Nephron progenitor cell (in vitro differentiated cells): ENCODE measurements around the gene RNF214.
"Not testable (repeated sequence)": the region's sequence is repeated elsewhere in the genome, so short reads cannot be mapped to it uniquely, and the experiment has no call there.

Experiments used
- DNase-seq: peaks from one replicate; pipeline ENCODE4 v3.0.0; 2021
- H3K27ac Mint-ChIP-seq: 2 replicates; pipeline ENCODE4 v1.8.0; 2021; ENCODE audit warnings: mild to moderate bottlenecking, moderate library complexity, mixed read lengths
- H3K27me3 Mint-ChIP-seq: 2 replicates; pipeline ENCODE4 v1.8.0; 2021; ENCODE audit warnings: mild to moderate bottlenecking, low read depth, mixed read lengths; ENCODE audit not compliant: poor library complexity
- H3K36me3 Mint-ChIP-seq: 2 replicates; pipeline ENCODE4 v1.8.0; 2021; ENCODE audit warnings: low read depth, mixed read lengths
- H3K4me1 Mint-ChIP-seq: 2 replicates; pipeline ENCODE4 v1.8.0; 2021; ENCODE audit warnings: mixed read lengths
- H3K4me3 Mint-ChIP-seq: 2 replicates; pipeline ENCODE4 v1.8.0; 2021; ENCODE audit warnings: mild to moderate bottlenecking, moderate library complexity, mixed read lengths
- H3K9me3 Mint-ChIP-seq: 2 replicates; pipeline ENCODE4 v1.8.0; 2021; ENCODE audit warnings: mild to moderate bottlenecking, moderate library complexity, mixed read lengths
- TF ChIP-seq, protein P1 (sequence below): fragments of 200-600 bp; sonication (generic); IDR thresholded peaks from 2 replicates; pipeline ENCODE4 v1.5.0; 2021; ENCODE audit warnings: antibody characterized with exemption

The RNF214 gene

DNA sequence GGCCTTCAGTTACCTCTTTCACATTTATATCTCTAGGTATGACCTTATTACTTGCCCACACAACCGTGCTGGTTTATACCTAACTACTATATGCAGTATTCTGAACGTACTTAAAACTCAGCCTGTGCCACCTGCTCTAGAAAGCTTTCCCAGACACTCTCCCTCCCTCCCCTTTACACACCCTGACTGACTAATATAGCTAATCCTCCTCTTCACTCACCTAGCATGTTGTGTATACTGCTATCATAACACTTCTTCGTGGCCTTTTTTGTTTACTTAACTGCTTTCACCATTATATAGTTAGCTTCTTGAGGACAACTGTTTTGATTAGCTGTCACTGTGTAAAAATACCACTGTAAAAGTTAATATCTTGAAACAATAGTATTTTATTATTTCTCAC lies 23.5 kb downstream of the RNF214 start:
- Mint-ChIP-seq H3K27ac (no peak overlapping the region), H3K4me1 (no peaks in the 10 kb centered on the region), H3K9me3 (no peaks in the 10 kb centered on the region), H3K4me3 (no peak overlapping the region), H3K27me3 (no peaks in the 10 kb centered on the region), H3K36me3 (peaks cover 75% of the 10 kb centered on the region)
- no peak for DNase-seq
- TF ChIP-seq, protein P1, sequence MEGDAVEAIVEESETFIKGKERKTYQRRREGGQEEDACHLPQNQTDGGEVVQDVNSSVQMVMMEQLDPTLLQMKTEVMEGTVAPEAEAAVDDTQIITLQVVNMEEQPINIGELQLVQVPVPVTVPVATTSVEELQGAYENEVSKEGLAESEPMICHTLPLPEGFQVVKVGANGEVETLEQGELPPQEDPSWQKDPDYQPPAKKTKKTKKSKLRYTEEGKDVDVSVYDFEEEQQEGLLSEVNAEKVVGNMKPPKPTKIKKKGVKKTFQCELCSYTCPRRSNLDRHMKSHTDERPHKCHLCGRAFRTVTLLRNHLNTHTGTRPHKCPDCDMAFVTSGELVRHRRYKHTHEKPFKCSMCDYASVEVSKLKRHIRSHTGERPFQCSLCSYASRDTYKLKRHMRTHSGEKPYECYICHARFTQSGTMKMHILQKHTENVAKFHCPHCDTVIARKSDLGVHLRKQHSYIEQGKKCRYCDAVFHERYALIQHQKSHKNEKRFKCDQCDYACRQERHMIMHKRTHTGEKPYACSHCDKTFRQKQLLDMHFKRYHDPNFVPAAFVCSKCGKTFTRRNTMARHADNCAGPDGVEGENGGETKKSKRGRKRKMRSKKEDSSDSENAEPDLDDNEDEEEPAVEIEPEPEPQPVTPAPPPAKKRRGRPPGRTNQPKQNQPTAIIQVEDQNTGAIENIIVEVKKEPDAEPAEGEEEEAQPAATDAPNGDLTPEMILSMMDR: no peak

DNA sequence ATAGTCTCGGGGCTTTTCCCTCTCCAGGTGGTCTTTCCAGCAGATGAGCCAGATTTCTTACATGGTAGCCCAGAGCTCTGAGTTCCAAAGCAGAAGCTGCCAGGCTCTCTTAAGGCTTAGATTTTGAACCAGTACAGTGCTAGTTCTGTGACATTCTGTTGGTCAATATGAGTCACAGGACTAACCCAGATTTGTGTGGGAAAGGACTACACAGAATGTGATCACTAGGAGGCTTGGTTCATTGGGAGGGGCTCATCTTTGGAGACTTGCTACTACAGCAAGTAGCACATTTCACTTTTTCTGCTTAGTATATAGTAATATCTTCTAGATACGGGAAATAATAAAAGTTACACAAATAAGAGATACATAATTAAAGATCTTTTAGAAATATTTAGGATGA lies 24.1 kb downstream of the RNF214 start:
- TF ChIP-seq, protein P1: no peak
- DNase-seq: no peak

DNA sequence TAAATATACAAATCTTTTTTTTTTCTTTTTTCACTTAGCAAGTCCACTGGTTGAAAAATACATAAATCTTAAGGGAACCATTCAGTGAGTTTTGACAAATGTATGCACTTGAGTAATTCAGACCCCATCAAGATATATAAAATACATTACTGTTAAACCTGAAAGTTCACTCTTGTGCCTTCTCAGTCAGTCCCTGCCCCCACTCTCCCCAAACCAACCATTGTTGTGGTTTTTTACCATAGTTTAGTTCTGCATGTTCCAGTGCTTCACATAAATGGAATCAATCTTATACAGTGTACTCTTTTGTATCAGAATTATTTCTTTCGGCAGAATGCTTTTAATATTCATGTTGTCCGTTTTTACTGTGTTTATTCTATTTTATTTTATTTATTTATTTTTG lies 26.1 kb downstream of the RNF214 start:
- no peak for DNase-seq
- no peak overlapping the region for H3K4me3 Mint-ChIP-seq
- H3K36me3 Mint-ChIP-seq: peaks cover 82% of the 10 kb centered on the region
- no peak overlapping the region for H3K27ac Mint-ChIP-seq
- H3K4me1 Mint-ChIP-seq: no peaks in the 10 kb centered on the region
- no peaks in the 10 kb centered on the region for H3K27me3 Mint-ChIP-seq
- TF ChIP-seq, protein P1: no peak
- no peaks in the 10 kb centered on the region for H3K9me3 Mint-ChIP-seq

More for the DNA sequence above, 24.1 kb downstream of the RNF214 start:
- Mint-ChIP-seq H3K9me3 (no peaks in the 10 kb centered on the region), H3K27me3 (no peaks in the 10 kb centered on the region), H3K27ac (no peak overlapping the region), H3K36me3 (peaks cover 74% of the 10 kb centered on the region), H3K4me3 (no peak overlapping the region), H3K4me1 (no peaks in the 10 kb centered on the region)

DNA sequence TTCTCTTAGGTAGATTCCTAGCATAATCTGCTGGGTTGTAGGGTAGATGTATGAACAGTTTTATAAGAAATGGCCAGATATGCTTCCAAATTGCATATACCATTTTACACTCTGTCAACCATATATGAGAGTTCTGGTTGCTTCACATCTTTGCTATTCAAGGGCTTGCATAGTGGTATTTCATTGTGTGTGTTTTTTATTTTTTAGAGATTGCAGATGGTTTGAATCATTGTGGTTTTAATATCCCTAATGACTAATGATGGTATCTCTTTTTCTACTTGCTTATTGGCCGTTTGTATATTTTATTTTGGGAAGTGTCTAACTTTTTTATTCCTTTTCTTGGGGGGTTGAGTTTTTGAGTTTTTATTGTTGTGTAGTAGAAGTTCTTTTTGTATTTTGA lies 26.9 kb downstream of the RNF214 start:
- TF ChIP-seq, protein P1: no peak
- Mint-ChIP-seq H3K27ac (no peak overlapping the region), H3K4me1 (no peaks in the 10 kb centered on the region), H3K4me3 (no peak overlapping the region), H3K36me3 (peaks cover 83% of the 10 kb centered on the region), H3K27me3 (no peaks in the 10 kb centered on the region), H3K9me3 (no peaks in the 10 kb centered on the region)
- no peak for DNase-seq

DNA sequence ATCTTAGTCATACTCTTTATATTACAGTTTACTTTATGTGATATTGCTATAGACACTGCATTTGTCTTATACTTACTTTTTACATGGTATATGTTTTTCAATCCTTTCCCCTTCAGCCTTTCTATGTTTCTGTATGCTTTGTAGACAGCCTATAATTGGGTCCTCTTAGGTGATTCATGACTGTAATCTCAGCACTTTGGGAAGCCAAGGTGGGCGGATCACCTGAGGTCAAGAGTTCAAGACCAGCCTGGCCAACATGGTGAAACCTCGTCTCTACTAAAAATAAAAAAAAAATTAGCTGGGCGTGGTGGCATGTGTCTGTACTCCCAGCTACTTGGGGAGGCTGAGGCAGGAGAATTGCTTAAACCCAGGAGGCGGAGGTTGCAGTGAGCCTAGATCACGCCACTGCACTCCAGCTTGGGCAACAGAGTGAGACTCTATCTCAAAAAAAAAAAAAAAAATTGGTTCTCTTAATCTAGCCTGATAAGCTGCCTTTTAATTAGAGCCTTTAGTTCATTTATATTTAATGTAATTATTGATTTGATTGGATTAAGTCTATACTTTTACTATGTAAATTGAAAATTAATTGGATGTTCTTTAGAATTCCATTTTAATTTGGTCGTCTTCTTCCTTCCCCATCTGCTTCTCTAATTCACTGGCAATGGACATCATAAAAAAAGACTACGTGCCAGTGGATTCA lies 32.3 kb downstream of the RNF214 start:
- H3K27me3 Mint-ChIP-seq, H3K27ac Mint-ChIP-seq, DNase-seq, H3K4me3 Mint-ChIP-seq, H3K4me1 Mint-ChIP-seq, H3K9me3 Mint-ChIP-seq: not testable (repeated sequence)
- H3K36me3 Mint-ChIP-seq: peaks cover 80% of the 10 kb centered on the region

DNA sequence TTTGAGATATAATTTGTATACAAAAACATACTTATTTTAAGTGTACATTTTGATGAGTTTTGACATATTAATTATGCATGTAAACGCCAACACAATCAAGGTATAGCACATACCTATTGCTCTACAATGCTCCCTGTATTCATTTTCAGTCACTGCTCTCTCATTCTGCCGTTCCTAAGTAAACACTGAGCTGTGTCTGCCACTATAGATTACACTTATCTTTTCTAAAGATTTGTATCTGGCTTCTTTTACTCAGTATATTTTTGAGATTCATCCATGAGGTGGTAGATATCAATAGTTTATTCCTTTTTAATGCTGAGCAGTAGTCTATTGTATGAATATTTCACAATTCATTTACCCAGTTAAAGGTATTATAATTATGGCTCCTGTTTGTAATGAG lies 33.3 kb downstream of the RNF214 start:
- peaks cover 4% of the 10 kb centered on the region for H3K9me3 Mint-ChIP-seq
- H3K27ac Mint-ChIP-seq: no peak overlapping the region
- peaks cover 77% of the 10 kb centered on the region for H3K36me3 Mint-ChIP-seq
- no peaks in the 10 kb centered on the region for H3K4me1 Mint-ChIP-seq
- TF ChIP-seq, protein P1: no peak
- peaks cover 3% of the 10 kb centered on the region for H3K27me3 Mint-ChIP-seq
- no peak for DNase-seq
- no peak overlapping the region for H3K4me3 Mint-ChIP-seq
